Measurements from ENCODE around the gene BMP10. TPM values are rescaled to one million over a fixed set of nuclear protein-coding genes. Genes with fewer than 3 reads are reported as not detected.

BMP10 gene
- total and polyA plus RNA-seq, 10 of the 15 experiments (the other 5 are each of a cell fraction or from before 2014, with no cell fraction given): 0.04 TPM; not detected in 9

DNA sequence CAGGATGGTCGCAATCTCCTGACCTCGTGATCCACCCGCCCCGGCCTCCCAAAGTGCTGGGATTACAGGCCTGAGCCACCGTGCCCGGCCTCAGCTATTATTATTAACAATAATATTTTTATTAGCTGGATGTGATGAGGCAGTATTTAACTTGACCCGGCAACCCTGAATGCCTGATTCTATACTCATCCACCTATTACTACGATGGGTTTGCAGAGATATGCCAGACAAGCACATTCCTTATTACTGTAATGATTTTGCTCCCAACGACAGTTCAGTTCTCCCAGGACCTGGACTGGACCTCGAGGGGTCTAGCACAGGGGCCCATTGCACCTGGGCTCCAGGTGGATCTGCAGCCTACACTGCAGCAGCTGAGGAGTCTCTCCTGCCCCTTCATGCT, 32.6 kb downstream of the BMP10 start:
- H3K79me2 ChIP-seq (ENCODE audit: control insufficient read depth, insufficient read depth, low read length): no peaks in the 10 kb centered on the region
- DNase-seq (ENCODE audit: low read depth, low spot score) (no peak), ATAC-seq (no peak), FAIRE-seq (no peak)
- H2AFZ ChIP-seq (ENCODE audit: control insufficient read depth, low read depth, low read length): no peak overlapping the region
- no TSS peak for BruUV-seq (replicated peaks)
- intact Hi-C loops (cut with micrococcal nuclease; ENCODE audit: unreplicated experiment): no loop called here
- 79% methylated on average over 7 of the region's 10 CpGs for WGBS (ENCODE audit: insufficient coverage, insufficient replicate concordance, low lambda C conversion rate, missing lambda C conversion rate)
- peaks cover 7% of the 10 kb centered on the region; the same call in 2 of the 3 replicates for H3K9me3 ChIP-seq (replicated peaks; ENCODE audit: control insufficient read depth, insufficient read depth, low read length)
- ChIA-PET SMC1A (ENCODE audit: uncharacterized antibody, unreplicated experiment) (interaction anchor here (0.7 to 1.2 kb wide), 5 partner anchors 9 to 375 kb away, joined by 3 to 5 read pairs (median 3); no protein-coding TSS in a partner anchor), CTCF (interaction anchor here (0.9 to 8.8 kb wide), 15 partner anchors 14 to 375 kb away, joined by 3 to 75 read pairs (median 4); partner anchors contain the start of gene ARHGAP25), POLR2A (no interaction called here), RAD21 (ENCODE audit: unreplicated experiment) (interaction anchor here (0.7 to 2.0 kb wide), 4 partner anchors 70 to 129 kb away, joined by 3 to 9 read pairs (median 5); no protein-coding TSS in a partner anchor)
- peaks cover 19% of the 10 kb centered on the region for H3K4me1 ChIP-seq (ENCODE audit: control insufficient read depth, insufficient read depth, low read length)
- H3K27me3 ChIP-seq (replicated peaks in 1 of 2; ENCODE audit: control insufficient read depth in 2 of 2, insufficient read depth in 2 of 2, low read length in 1 of 2): peaks cover 0 to 3% of the 10 kb centered on the region in 2 experiments; a peak in 2 of 4 replicates
- no peaks in the 10 kb centered on the region for H4K20me1 ChIP-seq (ENCODE audit: control insufficient read depth, insufficient read depth)
- H3K4me2 ChIP-seq (ENCODE audit: control insufficient read depth, insufficient read depth): no peak overlapping the region
- H3K27ac ChIP-seq (ENCODE audit: control insufficient read depth, insufficient read depth): no peak overlapping the region
- no peak overlapping the region for H3K9ac ChIP-seq (ENCODE audit: control insufficient read depth, insufficient read depth, low read length)
- H3K36me3 ChIP-seq (ENCODE audit: control insufficient read depth in 2 of 2, insufficient read depth in 2 of 2, low read length in 1 of 2): no peaks in the 10 kb centered on the region
- in situ Hi-C loops (cut with MboI): no loop called here
- no peak overlapping the region for H3K4me3 ChIP-seq
- TF ChIP-seq, protein P1, sequence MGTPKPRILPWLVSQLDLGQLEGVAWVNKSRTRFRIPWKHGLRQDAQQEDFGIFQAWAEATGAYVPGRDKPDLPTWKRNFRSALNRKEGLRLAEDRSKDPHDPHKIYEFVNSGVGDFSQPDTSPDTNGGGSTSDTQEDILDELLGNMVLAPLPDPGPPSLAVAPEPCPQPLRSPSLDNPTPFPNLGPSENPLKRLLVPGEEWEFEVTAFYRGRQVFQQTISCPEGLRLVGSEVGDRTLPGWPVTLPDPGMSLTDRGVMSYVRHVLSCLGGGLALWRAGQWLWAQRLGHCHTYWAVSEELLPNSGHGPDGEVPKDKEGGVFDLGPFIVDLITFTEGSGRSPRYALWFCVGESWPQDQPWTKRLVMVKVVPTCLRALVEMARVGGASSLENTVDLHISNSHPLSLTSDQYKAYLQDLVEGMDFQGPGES (IDR thresholded peaks at IDR 0.05): no peak
- no peak for TF ChIP-seq PML (IDR thresholded peaks at IDR 0.05; ENCODE audit: low read length)
- TF ChIP-seq SMAD5 (IDR thresholded peaks at IDR 0.05; ENCODE audit: low read depth): no peak
- no peak for TF ChIP-seq WRNIP1 (IDR thresholded peaks at IDR 0.05; ENCODE audit: borderline replicate concordance, low read depth, low read length)
- TF ChIP-seq BRCA1 (IDR thresholded peaks at IDR 0.05; ENCODE audit: low read depth, low read length): no peak
- TF ChIP-seq IRF4 (IDR thresholded peaks at IDR 0.05; ENCODE audit: low read depth, low read length): no peak
- no peak for TF ChIP-seq IRF5 (IDR thresholded peaks at IDR 0.05; ENCODE audit: borderline replicate concordance)
- TF ChIP-seq ZNF592 (IDR thresholded peaks at IDR 0.05): no peak
- no peak for TF ChIP-seq ZNF687 (IDR thresholded peaks at IDR 0.05)
- no peak for TF ChIP-seq NR2F1 (conservative IDR thresholded peaks at IDR 0.05)
- no peak for TF ChIP-seq FOS (IDR thresholded peaks at IDR 0.05; ENCODE audit: borderline replicate concordance, extremely low read depth, insufficient read length)
- TF ChIP-seq MEF2B (IDR thresholded peaks at IDR 0.05; ENCODE audit: partially characterized antibody, poor library complexity, severe bottlenecking): no peak
- TF ChIP-seq RELA (IDR thresholded peaks at IDR 0.05; ENCODE audit: borderline replicate concordance, partially characterized antibody): no peak
- no peak for TF ChIP-seq NBN (IDR thresholded peaks at IDR 0.05)
- no peak for TF ChIP-seq SIN3A (IDR thresholded peaks at IDR 0.05; ENCODE audit: low read depth, low read length)

All from GM12878 (cell line).